H1 (cell line): ENCODE data around the gene ARHGDIB. TPM values are rescaled to one million over a fixed set of nuclear protein-coding genes. Genes with fewer than 3 reads are reported as not detected.

Source experiments
- CTCF ChIA-PET: fragments of 300-600 bp; sonication (Branson Sonifier 250); formaldehyde crosslinking; loops from one replicate; lab custom pipeline; 2021; ENCODE audit not compliant: partially characterized antibody; lab: Charles Lee
- POLR2A ChIA-PET: fragments of 300-600 bp; sonication (Branson Sonifier 250); formaldehyde crosslinking; loops from one replicate; lab custom pipeline; 2021; ENCODE audit warnings: inconsistent platforms; ENCODE audit not compliant: partially characterized antibody; lab: Charles Lee
- DNase-seq, 2 experiments: peaks; one replicate each; pipeline versions ENCODE4 v3.0.0 to v3.0.0-alpha.2; 2010 to 2022; ENCODE audit warnings: low spot score in 2 of 2, low read depth in 1 of 2, mixed read lengths in 1 of 2
- FAIRE-seq: peaks from 2 replicates; lab custom pipeline; 2011; peaks lifted over from hg19 to GRCh38; lab: Jason Lieb, UNC
- H2AFZ ChIP-seq: 2 replicates; pipeline ENCODE4 v1.8.1; 2012; ENCODE audit warnings: low read length, inconsistent platforms
- H2AK5ac ChIP-seq: 2 replicates; pipeline ENCODE4 v1.6.1; 2013; ENCODE audit warnings: low read depth, low read length
- H2BK120ac ChIP-seq: replicated peaks from 2 replicates; pipeline ENCODE3; 2013; ENCODE audit warnings: low read depth, low read length, inconsistent platforms
- H2BK12ac ChIP-seq: 2 replicates; pipeline ENCODE4 v1.6.1; 2013; ENCODE audit warnings: low read depth, low read length
- H2BK15ac ChIP-seq: 2 replicates; pipeline ENCODE4 v1.6.1; 2013; ENCODE audit warnings: low read length
- H2BK20ac ChIP-seq: 2 replicates; pipeline ENCODE4 v1.6.1; 2013; ENCODE audit warnings: low read length
- H2BK5ac ChIP-seq: 2 replicates; pipeline ENCODE4 v1.6.1; 2013; ENCODE audit warnings: low read depth, low read length
- H3K14ac ChIP-seq: 2 replicates; pipeline ENCODE4 v1.6.1; 2013; ENCODE audit warnings: inconsistent platforms; ENCODE audit not compliant: insufficient read length
- H3K18ac ChIP-seq: 2 replicates; pipeline ENCODE4 v1.6.1; 2013; ENCODE audit warnings: low read length; ENCODE audit errors: extremely low read depth
- H3K23ac ChIP-seq: 2 replicates; pipeline ENCODE4 v1.6.1; 2013; ENCODE audit warnings: inconsistent platforms; ENCODE audit not compliant: insufficient read length
- H3K23me2 ChIP-seq: 2 replicates; pipeline ENCODE4 v1.6.1; 2013; ENCODE audit warnings: low read depth, low read length
- H3K27ac ChIP-seq: 2 replicates; pipeline ENCODE4 v1.6.1; 2011; ENCODE audit warnings: low read depth, low read length, inconsistent platforms
- H3K27me3 ChIP-seq, 4 experiments: replicated peaks in 1 of 4; 1 replicate in 1 of 4; 2 replicates in 3 of 4; pipeline versions ENCODE4 v1.6.1 to v1.8.1; 2011 to 2013; ENCODE audit warnings: low read length in 3 of 4, mild to moderate bottlenecking in 3 of 4, inconsistent platforms in 2 of 4, mixed read lengths in 2 of 4, moderate library complexity in 1 of 4; ENCODE audit not compliant: control insufficient read depth in 3 of 4, insufficient read depth in 3 of 4; ENCODE audit errors: extremely low read depth in 1 of 4
- H3K36me3 ChIP-seq, 4 experiments: 2 replicates each; pipeline versions ENCODE4 v1.6.1 to v1.8.1; 2011 to 2013; ENCODE audit warnings: mild to moderate bottlenecking in 4 of 4, low read length in 3 of 4, moderate library complexity in 2 of 4, control low read depth in 1 of 4, inconsistent platforms in 1 of 4; ENCODE audit not compliant: insufficient read depth in 4 of 4, control insufficient read depth in 2 of 4
- H3K4ac ChIP-seq: replicated peaks from 2 replicates; pipeline ENCODE3; 2013; ENCODE audit warnings: low read length, low read depth, mixed read lengths, inconsistent platforms; ENCODE audit not compliant: insufficient read length
- H3K4me1 ChIP-seq, 4 experiments: replicated peaks in 1 of 4; 1 replicate in 1 of 4; 2 replicates in 3 of 4; pipeline versions ENCODE4 v1.6.1 to v1.8.1; 2011 to 2013; ENCODE audit warnings: low read length in 3 of 4, inconsistent platforms in 2 of 4, mixed read lengths in 1 of 4; ENCODE audit not compliant: insufficient read depth in 4 of 4, control insufficient read depth in 3 of 4
- H3K4me2 ChIP-seq, 2 experiments: 2 replicates each; pipeline versions ENCODE4 v1.6.1 to v1.8.1; 2011 to 2013; ENCODE audit warnings: low read depth in 2 of 2, low read length in 2 of 2, control low read depth in 1 of 2, inconsistent platforms in 1 of 2, mild to moderate bottlenecking in 1 of 2; ENCODE audit not compliant: insufficient read depth in 1 of 2
- H3K4me3 ChIP-seq, 4 experiments: fragments of 200-600, 300-600 bp in 1 of 4; sonication (generic), shearing (Covaris generic), sonication (Bioruptor Twin) in 1 of 4; 2 replicates each; pipeline versions ENCODE4 v1.5.1 to v1.8.1; 2011 to 2016; ENCODE audit warnings: low read length in 4 of 4, low read depth in 3 of 4, control low read depth in 2 of 4, inconsistent platforms in 2 of 4, mild to moderate bottlenecking in 2 of 4, mixed read lengths in 1 of 4, moderate library complexity in 1 of 4; ENCODE audit not compliant: insufficient read depth in 2 of 4; ENCODE audit errors: extremely low read depth in 1 of 4
- H3K56ac ChIP-seq: replicated peaks from 2 replicates; pipeline ENCODE3; 2013; ENCODE audit warnings: low read depth, mild to moderate bottlenecking, mixed read lengths, low read length, inconsistent platforms; ENCODE audit not compliant: insufficient read length
- H3K79me1 ChIP-seq: 2 replicates; pipeline ENCODE4 v1.6.1; 2013; ENCODE audit warnings: low read depth, low read length, control low read depth
- H3K79me2 ChIP-seq, 2 experiments: 2 replicates each; pipeline versions ENCODE4 v1.6.1 to v1.8.1; 2012 to 2013; ENCODE audit warnings: low read length in 2 of 2, mild to moderate bottlenecking in 2 of 2, inconsistent platforms in 1 of 2; ENCODE audit not compliant: insufficient read depth in 2 of 2, control insufficient read depth in 1 of 2
- H3K9ac ChIP-seq, 4 experiments: replicated peaks in 1 of 4; 1 replicate in 1 of 4; 2 replicates in 3 of 4; pipeline versions ENCODE4 v1.6.1 to v1.8.1; 2011 to 2013; ENCODE audit warnings: low read depth in 3 of 4, low read length in 3 of 4, control low read depth in 2 of 4, mild to moderate bottlenecking in 2 of 4, moderate library complexity in 2 of 4, inconsistent platforms in 1 of 4; ENCODE audit errors: extremely low read depth in 1 of 4
- H3K9me3 ChIP-seq, 2 experiments: 2 replicates each; pipeline versions ENCODE4 v1.6.1 to v1.8.1; 2012 to 2013; ENCODE audit warnings: mild to moderate bottlenecking in 2 of 2, moderate library complexity in 2 of 2, control low read depth in 1 of 2, inconsistent platforms in 1 of 2, low read depth in 1 of 2, low read length in 1 of 2, mixed read lengths in 1 of 2; ENCODE audit not compliant: insufficient read depth in 2 of 2
- H4K20me1 ChIP-seq, 2 experiments: replicated peaks in 1 of 2; 2 replicates each; pipeline versions ENCODE3 to v1.8.1; 2011 to 2013; ENCODE audit warnings: inconsistent platforms in 2 of 2, low read length in 2 of 2, mild to moderate bottlenecking in 1 of 2; ENCODE audit not compliant: insufficient read depth in 2 of 2, control insufficient read depth in 1 of 2
- H4K5ac ChIP-seq: 2 replicates; pipeline ENCODE4 v1.6.1; 2013; ENCODE audit warnings: low read length, low read depth, mixed read lengths, inconsistent platforms; ENCODE audit not compliant: insufficient read length
- H4K8ac ChIP-seq: 2 replicates; pipeline ENCODE4 v1.8.0; 2013; ENCODE audit warnings: mild to moderate bottlenecking, moderate library complexity, low read length, inconsistent platforms; ENCODE audit not compliant: insufficient read depth; ENCODE audit errors: extremely low read depth
- H4K91ac ChIP-seq: replicated peaks from 2 replicates; pipeline ENCODE3; 2013; ENCODE audit warnings: low read length, mixed read lengths, inconsistent platforms; ENCODE audit not compliant: insufficient read length
- ATF2 ChIP-seq: IDR thresholded peaks from 2 replicates; pipeline ENCODE4 v1.6.1; 2012; ENCODE audit warnings: low read length, inconsistent platforms
- BCL11A ChIP-seq, 2 experiments: IDR thresholded peaks; one replicate each; pipeline ENCODE4 v1.6.1; 2011; ENCODE audit warnings: low read depth in 2 of 2, low read length in 2 of 2, mild to moderate bottlenecking in 2 of 2
- EGR1 ChIP-seq: IDR thresholded peaks from 2 replicates; pipeline ENCODE4 v1.6.1; 2011; ENCODE audit warnings: low read depth, low read length, borderline replicate concordance
- MAFK ChIP-seq: IDR thresholded peaks from 2 replicates; pipeline ENCODE4 v1.6.1; 2012; ENCODE audit warnings: low read depth, mild to moderate bottlenecking, improper control_type of control experiment, low read length
- POLR2A ChIP-seq, 2 experiments: IDR thresholded peaks; 1 replicate in 1 of 2; 2 replicates in 1 of 2; pipeline ENCODE4 v1.6.1; 2011; ENCODE audit warnings: low read depth in 2 of 2, low read length in 2 of 2, mild to moderate bottlenecking in 2 of 2; ENCODE audit errors: control extremely low read depth in 1 of 2
- POLR2AphosphoS5 ChIP-seq: IDR thresholded peaks from 2 replicates; pipeline ENCODE4 v1.6.1; 2011; ENCODE audit warnings: low read depth, low read length
- RBBP5 ChIP-seq: IDR thresholded peaks from 2 replicates; pipeline ENCODE4 v1.7.1; 2012; ENCODE audit warnings: low read depth, mild to moderate bottlenecking, inconsistent platforms, low read length, moderate library complexity, borderline replicate concordance
- SP2 ChIP-seq: IDR thresholded peaks from 2 replicates; pipeline ENCODE4 v1.6.1; 2012; ENCODE audit warnings: mild to moderate bottlenecking, low read length, inconsistent platforms
- TAF1 ChIP-seq: IDR thresholded peaks from 2 replicates; pipeline ENCODE4 v1.6.1; 2011; ENCODE audit warnings: mild to moderate bottlenecking, low read depth, low read length
- TAF7 ChIP-seq: optimal IDR thresholded peaks from 2 replicates; pipeline ENCODE3; 2011; ENCODE audit warnings: low read depth, mild to moderate bottlenecking, inconsistent platforms, low read length, moderate library complexity, borderline replicate concordance
- TBP ChIP-seq: IDR thresholded peaks from 2 replicates; pipeline ENCODE4 v1.6.1; 2011; ENCODE audit warnings: low read depth, low read length, improper control_type of control experiment
- TCF12 ChIP-seq: IDR thresholded peaks from 2 replicates; pipeline ENCODE4 v1.6.1; 2011; ENCODE audit warnings: low read depth, mild to moderate bottlenecking, low read length
- TEAD4 ChIP-seq: IDR thresholded peaks from 2 replicates; pipeline ENCODE4 v1.6.1; 2012; ENCODE audit warnings: low read depth, low read length, inconsistent platforms, mixed read lengths
- YY1 ChIP-seq: IDR thresholded peaks from 2 replicates; pipeline ENCODE4 v1.6.1; 2011; ENCODE audit warnings: low read depth, mild to moderate bottlenecking, low read length
- ZNF274 ChIP-seq: IDR thresholded peaks from 2 replicates; pipeline ENCODE4 v1.7.0; 2012; ENCODE audit warnings: low read length, borderline replicate concordance; ENCODE audit errors: extremely low read depth
- WGBS, 2 experiments: shearing (Covaris generic) in 1 of 2; methylation state at CpG; one replicate each; pipeline versions ENCODE4 v1.1.6 to v1.1.7; 2013 to 2015; ENCODE audit warnings: low lambda C conversion rate in 2 of 2, mixed read lengths in 2 of 2, inconsistent platforms in 1 of 2, low coverage in 1 of 2, missing lambda C conversion rate in 1 of 2; ENCODE audit not compliant: insufficient replicate concordance in 2 of 2, insufficient coverage in 1 of 2, insufficient read length in 1 of 2; ENCODE audit errors: extremely low coverage in 1 of 2, missing lambda C conversion rate in 1 of 2; 5-methylcytosine and 5-hydroxymethylcytosine counted together
- polyA plus RNA-seq, 7 experiments: library from polyadenylated mRNA; depleted of rRNA in 3 of 7; stranded (reverse) in 5 of 7; unstranded in 2 of 7; fragments of >200 nt in 5 of 7; fragments of 200-250 nt in 2 of 7; gene quantifications; 1 replicate in 5 of 7; 2 replicates in 1 of 7; 4 replicates in 1 of 7; pipeline versions ENCODE4 v1.2.1 to v1.2.3, GENCODE V29; 2011 to 2013; ENCODE audit warnings: missing spikeins in 2 of 7, mixed read lengths in 2 of 7
- total RNA-seq: library from RNA; stranded (reverse); fragmentation: NEBNext Ultra II Directional; extraction: Animal tissue kit (Norgen Biotek cat#: 25700); gene quantifications from 2 replicates; pipeline ENCODE4 v1.2.1, GENCODE V29; 2021

ARHGDIB gene
- total and polyA plus RNA-seq, 2 of the 8 experiments (the other 6 are each of a cell fraction or from before 2014, with no cell fraction given) = 0.82 to 1.3 TPM

GRCh38 chr12:14906114-14906513, 55.3 kb downstream of the ARHGDIB start:
- H3K79me2 ChIP-seq = no peaks in the 10 kb centered on the region
- FAIRE-seq (no peak), DNase-seq (no peak)
- H2AFZ ChIP-seq = no peak overlapping the region
- no peak overlapping the region for H3K18ac ChIP-seq
- H3K4me1 ChIP-seq = no peaks in the 10 kb centered on the region
- no peaks in the 10 kb centered on the region for H3K9me3 ChIP-seq
- no peak overlapping the region for H2BK15ac ChIP-seq
- no peaks in the 10 kb centered on the region for H3K23me2 ChIP-seq
- POLR2A ChIA-PET = no interaction called here
- no peak overlapping the region for H4K91ac ChIP-seq
- no peak overlapping the region for H3K14ac ChIP-seq
- H2BK20ac ChIP-seq = no peak overlapping the region
- no peak overlapping the region for H4K8ac ChIP-seq
- no peaks in the 10 kb centered on the region for H3K36me3 ChIP-seq
- H2AK5ac ChIP-seq = no peak overlapping the region
- WGBS, 2 experiments = 93% methylated on average over 5 of the region's 5 CpGs; no CpG with 5 or more reads in 1 of the 2 experiments
- H3K9ac ChIP-seq = no peak overlapping the region
- H3K4me2 ChIP-seq = no peak overlapping the region
- no peak overlapping the region for H3K4me3 ChIP-seq
- no peak overlapping the region for H3K27ac ChIP-seq
- no peak overlapping the region for H3K56ac ChIP-seq
- H3K27me3 ChIP-seq = no peaks in the 10 kb centered on the region
- H2BK12ac ChIP-seq = no peak overlapping the region
- no peak overlapping the region for H3K4ac ChIP-seq
- no peak overlapping the region for H2BK5ac ChIP-seq
- no peaks in the 10 kb centered on the region for H3K79me1 ChIP-seq
- CTCF ChIA-PET = no interaction called here
- H4K5ac ChIP-seq = no peak overlapping the region
- no peak overlapping the region for H2BK120ac ChIP-seq
- no peaks in the 10 kb centered on the region for H4K20me1 ChIP-seq
- no peak overlapping the region for H3K23ac ChIP-seq
- no peak for TF ChIP-seq MAFK
- TF ChIP-seq TAF1 = no peak
- TF ChIP-seq POLR2AphosphoS5 = no peak
- TF ChIP-seq TEAD4 = no peak
- TF ChIP-seq POLR2A (IDR thresholded peaks at IDR 0.05; ENCODE audit: control extremely low read depth in 1 of 2, low read depth in 2 of 2, low read length in 2 of 2) = no peak
- TF ChIP-seq TAF7 = no peak
- TF ChIP-seq TCF12 = no peak
- no peak for TF ChIP-seq EGR1
- no peak for TF ChIP-seq YY1
- no peak for TF ChIP-seq RBBP5
- TF ChIP-seq TBP = no peak
- no peak for TF ChIP-seq BCL11A (IDR thresholded peaks at IDR 0.05; ENCODE audit: low read depth in 2 of 2, low read length in 2 of 2)
- no peak for TF ChIP-seq ZNF274
- no peak for TF ChIP-seq SP2
- TF ChIP-seq ATF2 = no peak
